Epithelial cell of proximal tubule (primary cell): ENCODE measurements around the gene STK17A. TPM values are rescaled to one million over a fixed set of nuclear protein-coding genes. Genes with fewer than 3 reads are reported as not detected.

ENCODE experiments used
- DNase-seq: peaks from one replicate; pipeline ENCODE4 v3.0.0-alpha.2; 2011; ENCODE audit warnings: low read depth
- H3K4me3 ChIP-seq: 2 replicates; pipeline ENCODE4 v1.5.1; 2011; ENCODE audit warnings: low read depth, mild to moderate bottlenecking, low read length
- total RNA-seq: library from RNA; depleted of rRNA; stranded (reverse); fragments of >200 nt; gene quantifications from 2 replicates; pipeline ENCODE4 v1.2.3, GENCODE V29; 2015
- TF ChIP-seq, protein P1 (sequence below): conservative IDR thresholded peaks from 2 replicates; pipeline ENCODE4 v1.5.1; 2012; ENCODE audit warnings: low read depth, mild to moderate bottlenecking, low read length

The STK17A gene
- total RNA-seq, 1 donor from 2014 or later: 30.7 TPM

DNA sequence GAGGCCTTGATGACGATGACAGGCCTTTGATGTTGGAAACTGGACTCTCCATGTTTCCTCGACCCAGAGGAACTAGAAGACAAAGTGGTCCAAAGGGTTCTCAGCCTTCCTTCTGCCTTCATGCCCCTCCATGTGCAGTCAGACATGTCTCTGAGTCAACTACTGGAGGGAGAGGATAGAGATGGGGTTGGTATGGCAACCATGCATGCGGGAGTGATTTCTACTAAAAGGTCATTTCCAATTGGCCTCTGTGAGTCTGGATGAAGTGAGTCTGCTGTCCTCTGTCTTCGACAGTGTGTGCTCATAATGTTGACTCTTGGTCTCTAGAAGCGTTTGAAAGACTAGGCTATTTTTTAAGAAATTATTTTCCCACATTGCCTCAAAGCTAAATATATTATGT is 29.2 kb downstream of the STK17A start:
- H3K4me3 ChIP-seq: no peak overlapping the region
- TF ChIP-seq, protein P1, sequence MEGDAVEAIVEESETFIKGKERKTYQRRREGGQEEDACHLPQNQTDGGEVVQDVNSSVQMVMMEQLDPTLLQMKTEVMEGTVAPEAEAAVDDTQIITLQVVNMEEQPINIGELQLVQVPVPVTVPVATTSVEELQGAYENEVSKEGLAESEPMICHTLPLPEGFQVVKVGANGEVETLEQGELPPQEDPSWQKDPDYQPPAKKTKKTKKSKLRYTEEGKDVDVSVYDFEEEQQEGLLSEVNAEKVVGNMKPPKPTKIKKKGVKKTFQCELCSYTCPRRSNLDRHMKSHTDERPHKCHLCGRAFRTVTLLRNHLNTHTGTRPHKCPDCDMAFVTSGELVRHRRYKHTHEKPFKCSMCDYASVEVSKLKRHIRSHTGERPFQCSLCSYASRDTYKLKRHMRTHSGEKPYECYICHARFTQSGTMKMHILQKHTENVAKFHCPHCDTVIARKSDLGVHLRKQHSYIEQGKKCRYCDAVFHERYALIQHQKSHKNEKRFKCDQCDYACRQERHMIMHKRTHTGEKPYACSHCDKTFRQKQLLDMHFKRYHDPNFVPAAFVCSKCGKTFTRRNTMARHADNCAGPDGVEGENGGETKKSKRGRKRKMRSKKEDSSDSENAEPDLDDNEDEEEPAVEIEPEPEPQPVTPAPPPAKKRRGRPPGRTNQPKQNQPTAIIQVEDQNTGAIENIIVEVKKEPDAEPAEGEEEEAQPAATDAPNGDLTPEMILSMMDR: no peak
- no peak for DNase-seq

DNA sequence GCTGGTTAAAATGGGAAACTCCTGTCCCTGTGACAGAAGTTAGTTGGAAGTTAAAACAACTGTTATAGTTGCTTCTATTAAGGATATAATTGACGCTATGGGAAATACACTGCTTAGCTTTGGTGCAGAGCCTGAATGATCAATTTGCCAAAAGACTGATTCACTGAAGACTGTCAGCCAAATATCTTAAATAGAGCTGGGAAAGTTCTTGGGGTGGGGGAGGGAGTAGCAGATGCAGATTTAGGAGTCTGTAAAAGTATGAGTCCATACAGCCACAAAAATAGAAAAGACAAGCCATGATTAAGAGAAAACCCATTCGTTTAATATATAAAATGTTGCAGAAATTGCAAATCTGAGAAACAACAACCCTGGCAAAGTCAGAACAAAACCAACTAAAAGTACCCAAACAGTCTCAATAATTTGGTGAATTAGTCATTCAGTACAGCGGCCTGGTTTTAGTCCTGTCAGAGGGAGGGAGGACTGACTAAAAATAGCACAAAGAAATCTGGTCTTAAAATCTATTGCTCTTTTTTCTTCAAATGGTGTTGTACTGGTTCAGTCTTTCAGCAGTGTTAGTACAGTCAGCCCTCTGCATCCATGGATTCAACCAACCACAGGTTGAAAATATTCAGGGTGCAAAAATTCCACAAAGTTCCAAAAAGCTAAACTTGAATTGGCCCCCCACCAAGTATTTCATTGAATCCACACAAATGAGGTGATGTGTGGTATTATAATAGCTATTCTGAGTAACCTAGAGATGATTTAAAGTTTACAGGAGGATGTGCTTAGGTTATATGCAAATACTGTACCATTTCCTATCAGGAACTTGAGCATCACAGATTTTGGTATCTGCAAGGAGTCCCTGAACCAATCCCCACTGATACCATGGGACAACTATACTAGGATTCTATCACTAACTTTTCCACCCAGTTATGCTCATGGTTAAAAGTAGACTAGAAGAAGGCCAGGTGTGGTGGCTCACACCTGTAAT is 30.0 kb downstream of the STK17A start:
- DNase-seq: no peak
- TF ChIP-seq, protein P1: no peak
- no peak overlapping the region for H3K4me3 ChIP-seq

DNA sequence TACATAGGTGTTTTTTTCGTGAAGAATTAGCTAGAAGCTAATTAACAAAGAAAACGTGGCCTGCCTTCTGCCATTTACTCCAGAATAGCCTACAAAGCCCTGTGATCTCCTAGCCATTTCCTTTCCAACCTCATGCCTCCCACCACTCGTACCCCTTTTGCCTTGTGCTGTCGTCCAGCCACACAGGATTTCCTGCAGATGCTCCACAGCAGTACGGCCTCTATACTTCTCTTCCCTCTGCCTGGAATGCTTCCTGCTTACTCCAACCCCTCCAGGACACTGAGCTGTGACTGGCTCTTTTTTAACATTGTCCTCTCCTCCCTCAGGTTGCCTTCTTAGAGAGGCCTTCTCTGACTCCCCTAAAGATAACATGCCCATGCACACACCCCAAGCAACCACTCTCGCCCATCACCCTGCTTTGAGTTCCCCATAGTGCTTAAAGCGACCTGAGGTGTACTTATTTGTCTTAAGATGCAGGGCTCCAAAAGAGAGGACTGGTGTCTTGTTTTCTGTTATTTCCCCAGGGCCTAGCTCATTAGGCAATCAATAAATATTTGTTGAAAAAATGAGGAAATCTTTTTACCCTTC is 32.7 kb downstream of the STK17A start:
- no peak for DNase-seq
- H3K4me3 ChIP-seq: no peak overlapping the region
- TF ChIP-seq, protein P1: no peak

DNA sequence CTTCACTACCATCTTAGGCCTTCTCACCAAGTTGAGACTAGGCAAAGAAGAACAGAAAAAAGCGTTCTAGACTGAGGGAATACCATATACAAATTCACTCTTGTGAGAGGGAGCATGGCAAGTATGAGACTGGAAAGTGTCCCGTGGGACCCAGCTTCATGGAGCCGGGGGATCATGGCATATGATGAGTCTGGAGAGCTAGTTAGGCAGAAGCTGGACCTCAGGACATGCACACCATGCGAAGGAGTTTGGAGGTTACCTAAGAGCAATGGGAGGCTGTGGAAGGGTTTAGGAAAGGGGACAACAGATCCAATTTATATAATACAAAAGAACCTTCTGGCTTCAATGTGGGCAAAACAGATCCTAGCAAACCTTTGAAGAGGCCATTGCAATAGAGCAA is 34.1 kb downstream of the STK17A start:
- no peak for DNase-seq
- TF ChIP-seq, protein P1: no peak
- no peak overlapping the region for H3K4me3 ChIP-seq

DNA sequence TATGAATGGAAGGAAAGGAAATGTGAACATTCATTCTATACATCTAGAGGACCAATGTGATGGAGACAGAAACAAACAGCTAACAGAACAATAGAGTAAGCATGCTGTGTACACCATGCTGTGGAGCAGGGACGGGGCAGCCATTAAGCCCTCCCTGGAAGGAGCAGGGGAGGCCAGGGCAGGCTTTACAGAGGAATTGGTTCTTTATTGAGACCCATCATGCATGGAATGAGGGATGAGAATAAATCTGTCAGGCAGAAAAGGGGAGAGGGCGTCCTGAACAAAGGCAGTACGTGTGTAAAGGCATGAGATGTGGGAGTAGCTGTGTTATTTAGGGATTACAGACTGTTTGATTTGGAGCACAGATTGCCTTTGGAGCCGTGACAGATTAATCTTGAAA is 35.2 kb downstream of the STK17A start:
- H3K4me3 ChIP-seq: no peak overlapping the region
- TF ChIP-seq, protein P1: no peak

DNA sequence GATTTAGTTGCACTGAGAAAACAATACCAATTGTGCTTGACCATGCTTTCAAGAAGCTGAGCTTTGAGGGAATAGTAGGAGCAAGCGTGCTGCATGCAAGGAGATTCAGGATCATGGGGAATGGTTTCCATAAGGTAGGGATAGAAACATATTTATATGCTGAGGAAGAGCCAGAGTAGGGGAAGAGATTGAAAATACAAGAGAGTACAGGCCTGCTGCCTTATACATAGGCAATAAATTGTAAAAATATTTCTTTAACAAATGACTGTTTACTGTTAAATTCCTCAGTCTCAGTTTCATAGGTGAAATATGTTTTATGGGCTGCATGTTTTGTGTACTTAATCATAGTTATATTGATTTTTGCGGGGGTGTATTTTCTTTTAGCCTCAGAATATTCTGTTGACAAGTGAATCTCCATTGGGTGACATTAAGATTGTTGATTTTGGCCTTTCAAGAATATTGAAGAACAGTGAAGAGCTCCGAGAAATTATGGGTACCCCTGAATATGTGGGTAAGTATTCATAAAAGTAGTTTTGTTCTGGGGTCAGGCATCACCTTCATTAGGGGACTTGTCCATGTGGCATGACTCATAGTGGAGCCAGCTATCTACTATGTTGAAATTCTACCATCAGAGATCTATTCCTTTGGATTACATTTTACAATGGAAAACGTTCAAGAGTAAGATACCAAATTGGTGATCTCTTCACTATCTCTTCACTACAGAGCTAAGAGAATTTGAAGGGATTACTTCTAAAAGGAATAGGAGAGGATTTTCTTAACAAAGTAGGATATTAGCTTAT is 36.5 kb downstream of the STK17A start:
- TF ChIP-seq, protein P1: no peak
- DNase-seq: no peak
- H3K4me3 ChIP-seq: no peak overlapping the region

More for the DNA sequence above, 35.2 kb downstream of the STK17A start:
- DNase-seq: no peak
